CD4-positive, alpha-beta T cell treated with Interleukin-6 for 4 hours (primary cell): ENCODE results near the gene KIAA1328.

Source experiments
- DNase-seq: peaks from one replicate; pipeline ENCODE4 v3.0.0-alpha.2; 2020; ENCODE audit warnings: mixed read lengths

Gene KIAA1328

DNA sequence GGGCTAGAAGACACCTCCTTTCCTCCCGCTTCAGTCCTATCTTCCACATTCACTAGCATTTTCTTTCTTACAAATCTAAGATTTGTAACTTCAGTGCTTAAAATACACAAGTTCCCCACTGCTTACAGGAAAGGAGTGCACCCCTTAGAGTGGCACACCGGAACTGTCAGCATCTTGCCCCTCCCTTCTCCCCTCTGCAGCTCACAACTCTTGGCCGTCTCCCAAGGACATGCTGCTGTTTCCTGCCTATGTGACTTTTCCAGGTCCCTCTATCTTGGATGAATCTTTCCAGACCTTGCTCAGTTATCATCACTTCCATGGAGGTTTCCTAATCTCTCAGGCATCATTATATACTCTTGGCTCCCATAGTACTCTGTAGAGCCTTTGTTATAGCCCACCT lies 401.8 kb downstream of the KIAA1328 start:
- DNase-seq: no peak

DNA sequence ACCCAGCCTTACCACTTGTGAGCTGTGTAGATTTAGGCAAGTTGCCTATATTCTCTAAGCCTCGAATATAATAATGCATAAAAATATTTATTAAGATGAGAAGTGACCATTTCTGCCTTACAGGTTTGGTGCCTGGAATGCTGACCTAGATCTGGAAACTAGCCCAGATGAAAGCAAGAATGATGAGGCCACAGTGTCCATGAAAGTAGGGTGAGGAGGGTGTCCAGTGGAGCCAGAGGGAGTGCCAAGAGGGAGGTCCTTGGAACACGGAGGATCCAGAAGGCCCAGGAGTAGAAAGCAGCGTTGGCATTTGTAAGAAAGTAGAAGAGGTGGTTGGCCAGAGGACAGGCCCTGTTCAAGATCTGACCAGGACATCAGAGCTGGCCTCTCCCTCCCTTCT lies 402.3 kb downstream of the KIAA1328 start:
- no peak for DNase-seq

DNA sequence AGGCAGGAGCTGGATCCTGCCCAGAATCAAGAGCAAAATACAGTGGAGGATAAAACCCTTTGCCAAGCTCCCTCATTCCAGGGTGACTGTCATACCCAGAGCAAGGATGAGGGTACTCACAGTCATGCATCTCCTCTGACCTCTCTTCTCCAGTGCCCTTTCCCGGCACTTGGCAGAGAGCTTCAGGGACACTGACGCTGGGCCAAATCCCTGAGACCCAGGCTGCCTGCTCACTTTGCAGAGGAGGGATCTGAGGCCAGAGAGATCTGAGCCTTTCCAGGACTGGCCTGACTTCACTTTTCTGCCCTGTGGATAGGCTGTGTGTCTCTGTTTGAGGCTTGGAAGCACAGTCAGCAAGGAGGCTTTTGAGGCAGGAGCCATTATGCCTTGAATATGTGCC lies 406.7 kb downstream of the KIAA1328 start:
- no peak for DNase-seq

DNA sequence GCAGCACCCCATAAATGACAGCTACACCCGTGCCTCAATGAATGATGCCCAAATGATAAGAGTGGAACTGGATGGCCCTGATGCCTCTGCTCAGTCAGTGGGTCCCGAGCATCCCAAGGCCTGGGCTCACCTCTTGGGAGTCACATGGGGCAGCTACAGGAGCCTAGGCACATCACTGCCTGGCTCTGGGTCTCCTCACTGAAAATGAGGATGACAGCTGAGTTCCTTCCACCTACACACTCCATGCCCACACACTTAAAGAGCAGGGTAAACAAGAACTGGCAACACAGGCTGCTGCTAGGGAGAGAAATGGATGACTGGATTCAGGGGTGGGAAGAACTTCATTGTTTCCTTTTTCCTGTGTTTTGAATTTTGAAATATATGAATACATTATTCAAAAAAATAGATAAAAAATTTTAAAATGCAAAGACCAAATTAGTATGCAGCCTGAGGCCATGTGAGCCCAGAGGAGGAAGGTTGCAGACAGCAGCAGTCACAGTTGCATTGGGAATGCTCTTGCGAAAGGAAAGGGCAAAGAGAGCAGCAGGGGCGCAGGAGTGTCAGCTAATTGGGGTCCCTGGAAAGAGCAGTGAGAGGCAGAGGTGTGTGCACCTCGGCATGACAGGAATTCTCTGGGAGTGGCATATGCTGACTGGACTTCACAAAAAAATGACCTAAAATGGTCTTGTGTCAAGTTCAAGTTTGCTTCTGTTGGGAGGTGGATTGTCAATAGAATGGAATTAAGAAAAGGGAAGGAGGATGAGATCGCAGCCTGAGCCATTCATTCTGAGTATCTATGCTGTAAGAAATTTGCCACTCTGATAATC lies 409.6 kb downstream of the KIAA1328 start:
- no peak for DNase-seq

DNA sequence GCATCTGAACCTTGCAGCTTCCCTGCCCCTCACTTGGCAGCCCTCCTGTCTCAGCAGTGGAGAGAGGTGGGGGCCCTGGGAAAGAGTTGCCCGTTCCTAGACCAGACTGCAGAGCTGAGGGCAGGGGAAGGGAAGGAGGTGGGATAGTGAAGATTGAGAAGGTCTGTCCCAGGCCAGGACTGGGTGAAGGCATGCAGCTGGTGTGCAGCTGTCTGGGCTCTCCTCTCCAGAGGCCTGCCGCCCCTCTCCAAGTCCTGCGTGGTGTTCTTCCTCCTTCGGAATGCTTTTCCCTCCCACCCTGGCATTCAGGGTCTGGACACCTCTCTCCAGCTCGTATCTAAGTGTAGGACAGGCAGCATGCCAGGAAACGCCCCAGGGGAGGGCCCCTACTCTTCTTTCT lies 413.2 kb downstream of the KIAA1328 start:
- no peak for DNase-seq

DNA sequence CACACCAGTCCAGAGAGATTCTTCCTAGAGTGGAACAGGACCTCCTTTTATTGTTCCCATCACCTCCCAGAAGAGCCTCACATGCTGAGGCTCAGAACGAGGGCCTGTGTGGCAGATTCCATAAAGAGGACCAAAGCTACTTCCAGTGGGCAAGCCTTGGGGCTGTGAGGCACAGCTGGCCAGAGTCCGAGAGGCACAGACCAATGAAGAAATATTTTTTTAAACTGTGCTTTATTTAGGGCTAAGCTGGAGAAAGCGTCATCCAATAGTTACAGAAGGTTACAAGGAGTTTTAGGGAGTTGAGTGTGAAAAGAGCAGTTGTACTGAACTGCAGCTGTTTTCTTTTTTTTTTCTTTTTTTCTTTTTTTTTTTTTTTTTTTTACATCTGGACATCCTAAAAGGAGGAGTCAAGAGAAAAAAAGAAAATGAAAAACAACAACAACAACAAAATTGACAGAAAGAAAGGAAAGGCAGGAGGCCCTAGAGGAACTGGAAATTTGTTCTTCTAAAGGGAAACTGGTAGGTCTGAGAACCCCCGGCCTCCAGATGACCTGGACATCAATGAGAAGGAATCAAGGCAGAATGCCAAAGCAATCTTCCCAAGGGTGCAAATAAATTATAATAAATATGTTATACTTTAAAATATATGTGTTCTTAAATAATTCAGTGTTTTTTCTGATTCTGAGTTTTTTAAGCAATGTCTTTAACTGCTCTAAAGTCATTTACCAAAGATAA lies 414.1 kb downstream of the KIAA1328 start:
- DNase-seq: no peak

DNA sequence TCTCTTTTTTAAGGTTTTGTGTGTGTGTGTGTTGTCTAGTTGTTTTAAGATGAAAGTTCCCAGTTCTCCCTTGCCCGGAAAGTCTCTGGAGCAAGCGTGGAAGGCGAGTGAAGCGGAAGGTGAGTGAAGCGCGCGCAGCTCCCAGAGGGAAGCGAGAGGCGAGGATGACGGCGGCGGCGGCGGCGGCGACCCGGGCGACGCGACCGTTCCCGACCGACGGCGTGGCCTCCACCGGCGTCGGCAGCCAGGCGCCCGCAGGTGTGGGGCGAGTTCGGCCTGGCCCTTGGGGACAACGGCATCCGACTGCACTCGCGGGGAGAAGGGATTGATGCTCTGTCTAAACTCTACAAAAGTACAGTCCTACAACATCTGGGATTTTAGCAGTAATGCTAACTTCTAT lies 414.8 kb downstream of the KIAA1328 start:
- no peak for DNase-seq

DNA sequence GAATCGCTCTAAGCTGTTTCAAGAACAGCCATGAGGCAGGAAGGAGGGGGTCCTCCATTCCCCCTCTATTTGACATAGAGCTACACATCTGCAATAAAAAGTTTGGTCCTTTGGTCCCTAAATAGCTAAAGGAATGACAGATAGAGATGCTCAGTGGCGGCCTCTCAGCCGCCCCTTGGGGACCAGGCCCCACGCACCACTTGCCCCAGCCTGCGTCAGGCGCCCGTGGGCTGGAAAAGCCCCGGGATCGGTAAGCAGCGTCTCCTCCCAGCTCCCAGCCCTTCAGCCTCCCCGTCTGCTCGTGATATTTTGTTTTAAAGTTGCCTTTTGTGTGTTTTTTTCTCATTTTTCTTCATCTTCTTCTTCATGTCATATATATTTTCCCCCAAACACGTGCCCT lies 415.7 kb downstream of the KIAA1328 start:
- DNase-seq: no peak

DNA sequence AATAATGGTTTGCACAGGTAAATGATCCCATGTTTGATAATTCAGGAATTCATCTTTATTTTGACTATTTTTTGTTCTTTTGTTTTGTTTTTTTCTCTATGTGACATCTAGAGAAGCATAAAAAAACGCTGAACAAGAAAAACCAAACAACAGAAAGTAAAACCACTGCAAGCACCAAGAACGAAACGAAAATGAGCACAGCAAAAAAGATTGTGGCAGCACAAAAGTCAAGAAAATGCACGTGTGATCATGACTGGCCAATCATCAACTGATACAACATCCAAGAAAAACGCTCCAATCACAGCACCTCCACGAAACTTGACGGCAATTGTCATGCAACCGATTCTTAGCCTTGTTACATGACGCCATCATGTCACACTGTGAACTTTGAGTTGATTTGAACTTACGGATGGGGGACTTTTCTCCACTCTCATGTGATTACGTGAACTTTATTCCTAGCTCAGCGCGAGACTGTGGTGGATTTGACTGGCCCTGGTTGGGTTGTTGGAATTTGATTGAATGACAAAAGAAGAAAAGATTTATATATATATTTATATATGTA lies 417.9 kb downstream of the KIAA1328 start:
- no peak for DNase-seq

DNA sequence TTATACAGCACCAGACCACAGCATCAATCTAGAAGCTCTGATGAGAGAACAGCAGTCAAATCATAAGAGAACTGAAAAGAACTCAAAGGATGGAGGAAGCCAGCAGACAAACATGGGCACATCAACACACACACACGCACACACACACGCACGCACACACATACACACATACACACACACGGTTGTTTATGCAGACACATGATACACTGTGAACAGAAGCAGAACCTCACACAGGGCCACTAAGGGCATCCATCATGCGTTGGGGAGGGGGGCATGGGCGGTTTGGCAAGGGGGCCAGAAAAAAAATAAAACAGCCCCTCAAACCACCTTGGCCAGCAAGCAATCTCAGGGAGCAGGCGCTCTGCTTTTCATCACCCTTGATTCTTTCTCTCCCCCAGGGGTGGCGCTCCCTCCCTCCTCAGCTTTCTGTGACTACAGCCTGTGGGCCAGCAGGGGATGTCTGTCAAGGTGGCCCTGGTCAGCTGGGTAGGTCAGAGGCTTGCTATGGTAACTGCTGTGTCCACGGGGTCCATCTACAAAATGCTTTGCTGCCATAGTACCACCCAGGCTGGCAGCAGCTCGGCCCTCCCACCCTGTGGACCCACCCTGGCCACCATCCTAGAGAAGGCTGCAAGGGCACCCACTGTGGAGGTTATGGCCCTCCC lies 418.7 kb downstream of the KIAA1328 start:
- no peak for DNase-seq

DNA sequence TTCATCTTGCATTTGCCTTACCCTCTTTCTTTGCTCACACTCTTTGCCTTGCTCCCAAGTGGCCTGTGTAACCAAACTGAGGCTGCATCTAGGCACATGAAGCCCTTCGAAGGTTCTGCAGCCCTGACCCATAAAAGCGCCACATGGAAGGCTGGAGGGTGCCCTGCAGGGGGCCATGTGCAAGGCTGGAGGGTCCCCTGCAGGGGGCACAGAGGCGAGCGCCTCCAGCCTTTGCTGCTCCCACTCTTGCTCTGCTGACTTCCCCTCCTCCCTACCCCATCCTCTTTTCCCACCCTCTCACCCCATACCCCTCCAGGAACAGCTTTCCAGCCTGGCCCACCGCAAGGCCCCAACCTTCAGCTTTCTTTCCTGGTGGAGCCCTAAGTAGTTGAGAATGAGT lies 419.4 kb downstream of the KIAA1328 start:
- DNase-seq: no peak

DNA sequence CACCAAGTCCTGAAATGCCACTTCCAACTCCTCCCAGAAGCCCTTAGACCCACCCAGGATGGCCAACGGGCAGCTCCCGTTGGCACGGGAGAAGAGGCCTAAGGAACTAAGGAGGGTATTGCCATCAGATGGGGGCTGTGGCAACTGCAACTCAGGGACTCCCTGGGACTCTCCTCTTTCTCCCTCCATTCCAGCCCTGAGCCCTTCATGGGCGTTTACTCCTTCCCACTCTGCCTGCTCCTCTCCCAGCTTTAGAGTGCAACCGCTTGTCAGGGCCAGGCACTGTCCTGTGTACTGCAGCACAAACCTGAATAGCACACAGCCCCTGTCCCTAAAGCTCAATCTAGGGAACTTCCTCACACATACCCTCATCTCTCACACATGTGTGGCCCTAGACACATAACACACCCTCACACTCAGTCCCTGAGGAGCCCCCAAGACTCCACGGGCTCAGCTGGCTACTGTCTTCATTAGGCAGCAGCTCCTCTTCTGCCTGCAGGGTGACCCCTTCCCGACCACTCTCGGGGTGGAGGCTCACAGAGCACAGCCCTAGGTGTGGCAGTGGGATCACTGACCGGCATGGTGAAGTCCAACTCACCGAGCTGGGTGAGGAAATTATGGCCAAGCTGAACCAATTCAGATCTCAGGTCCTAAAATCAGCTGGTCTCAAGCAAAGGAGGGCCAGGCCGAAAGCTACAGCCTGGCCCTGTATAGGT lies 420.4 kb downstream of the KIAA1328 start:
- no peak for DNase-seq

DNA sequence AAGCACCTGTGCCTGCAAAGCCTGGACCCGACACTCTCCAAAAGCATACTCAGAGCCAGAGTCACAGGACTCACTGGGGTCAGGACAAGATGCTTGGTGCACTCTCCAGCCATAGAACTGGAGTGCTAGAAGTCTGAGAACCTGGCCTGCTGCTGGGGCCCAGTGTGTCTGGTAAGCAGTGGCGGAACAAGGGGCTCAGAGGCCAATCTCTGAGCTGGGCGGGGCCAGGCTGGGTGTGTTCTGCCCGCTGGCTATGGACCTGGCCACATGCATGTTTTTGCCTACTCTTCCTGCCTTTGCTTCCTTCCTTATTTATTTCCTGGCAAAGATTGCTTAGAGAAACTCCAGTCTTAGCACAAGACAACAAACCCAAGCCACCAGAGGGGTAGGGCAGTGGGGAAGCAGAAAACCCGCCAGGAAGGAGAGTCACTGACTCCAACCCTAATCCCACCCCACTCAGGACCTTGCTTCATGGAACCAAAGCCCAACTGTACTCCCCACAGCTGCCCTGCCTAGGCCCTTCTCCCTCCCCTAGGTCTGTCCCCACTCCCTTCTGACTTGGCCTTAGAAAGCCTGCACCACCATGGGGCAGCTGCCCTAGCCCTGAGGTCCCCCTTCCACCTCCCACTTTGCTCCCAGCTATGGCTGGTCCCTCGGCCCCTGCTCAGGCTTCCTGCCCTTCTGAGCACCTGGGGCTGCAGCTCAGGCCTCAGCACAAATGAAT lies 421.1 kb downstream of the KIAA1328 start:
- no peak for DNase-seq

DNA sequence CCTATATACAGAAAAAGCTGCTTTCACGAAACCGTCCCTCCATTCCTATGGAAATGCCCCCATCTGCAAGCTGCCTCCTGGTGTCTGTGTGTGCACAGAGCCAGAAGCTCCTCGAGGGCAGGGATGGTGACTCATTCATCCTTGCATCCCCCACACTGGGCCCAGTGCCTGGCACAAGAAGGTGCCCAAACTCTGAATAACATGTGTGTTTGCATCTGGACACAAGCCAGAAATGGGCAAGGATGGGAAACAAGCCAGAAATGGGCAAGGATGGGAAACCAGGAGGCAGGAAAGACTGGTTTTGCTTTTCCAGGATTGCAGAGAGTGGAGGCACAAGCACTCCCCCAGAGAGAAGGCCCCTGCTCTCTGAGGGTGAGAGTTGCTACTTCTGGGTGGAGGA lies 422.8 kb downstream of the KIAA1328 start:
- no peak for DNase-seq

DNA sequence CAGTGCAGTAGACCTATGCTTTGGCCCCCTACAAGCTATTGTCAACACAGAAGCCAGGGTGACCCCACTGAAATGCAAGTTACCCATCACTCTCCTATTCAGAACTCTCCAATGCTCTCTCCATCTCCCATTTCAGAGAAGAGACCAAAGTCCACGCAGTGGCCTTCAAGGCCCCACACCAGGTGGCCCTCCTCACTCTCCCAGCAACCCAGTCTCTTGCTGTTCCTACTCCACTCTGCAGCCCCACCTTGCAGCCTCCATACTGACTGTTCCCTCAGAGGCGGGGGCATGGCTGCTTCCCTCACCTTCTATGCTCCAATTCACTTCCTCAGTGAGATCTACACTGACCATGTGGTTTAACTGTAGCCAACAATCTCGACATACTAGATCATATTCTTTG lies 423.4 kb downstream of the KIAA1328 start:
- no peak for DNase-seq

DNA sequence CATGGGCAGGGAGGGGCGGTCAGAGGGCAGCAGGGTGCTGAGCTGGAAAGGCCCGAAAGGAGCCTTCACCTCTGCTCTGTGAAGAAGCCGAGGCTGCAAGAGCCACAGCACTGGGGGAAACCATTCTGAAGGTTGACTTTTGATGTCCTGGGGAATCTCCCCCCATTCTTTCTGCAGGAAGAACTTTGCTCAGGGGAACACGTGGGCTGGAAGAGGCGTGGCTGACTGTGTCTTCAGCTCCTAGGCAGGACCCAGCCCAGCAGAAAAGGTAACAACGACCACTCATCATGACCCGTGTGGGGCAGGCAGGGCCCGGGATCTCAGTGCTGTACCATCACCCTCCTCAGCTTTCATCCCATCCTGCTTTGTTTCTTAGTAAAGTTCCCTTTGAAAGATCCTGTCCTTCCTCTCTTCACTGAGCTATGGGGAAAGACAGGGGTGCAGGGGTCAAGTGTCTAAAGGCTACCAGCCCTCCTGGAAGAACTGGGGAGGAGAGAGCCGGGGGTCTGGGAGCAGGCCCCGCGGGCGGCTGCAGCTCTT lies 424.0 kb downstream of the KIAA1328 start:
- DNase-seq: no peak

DNA sequence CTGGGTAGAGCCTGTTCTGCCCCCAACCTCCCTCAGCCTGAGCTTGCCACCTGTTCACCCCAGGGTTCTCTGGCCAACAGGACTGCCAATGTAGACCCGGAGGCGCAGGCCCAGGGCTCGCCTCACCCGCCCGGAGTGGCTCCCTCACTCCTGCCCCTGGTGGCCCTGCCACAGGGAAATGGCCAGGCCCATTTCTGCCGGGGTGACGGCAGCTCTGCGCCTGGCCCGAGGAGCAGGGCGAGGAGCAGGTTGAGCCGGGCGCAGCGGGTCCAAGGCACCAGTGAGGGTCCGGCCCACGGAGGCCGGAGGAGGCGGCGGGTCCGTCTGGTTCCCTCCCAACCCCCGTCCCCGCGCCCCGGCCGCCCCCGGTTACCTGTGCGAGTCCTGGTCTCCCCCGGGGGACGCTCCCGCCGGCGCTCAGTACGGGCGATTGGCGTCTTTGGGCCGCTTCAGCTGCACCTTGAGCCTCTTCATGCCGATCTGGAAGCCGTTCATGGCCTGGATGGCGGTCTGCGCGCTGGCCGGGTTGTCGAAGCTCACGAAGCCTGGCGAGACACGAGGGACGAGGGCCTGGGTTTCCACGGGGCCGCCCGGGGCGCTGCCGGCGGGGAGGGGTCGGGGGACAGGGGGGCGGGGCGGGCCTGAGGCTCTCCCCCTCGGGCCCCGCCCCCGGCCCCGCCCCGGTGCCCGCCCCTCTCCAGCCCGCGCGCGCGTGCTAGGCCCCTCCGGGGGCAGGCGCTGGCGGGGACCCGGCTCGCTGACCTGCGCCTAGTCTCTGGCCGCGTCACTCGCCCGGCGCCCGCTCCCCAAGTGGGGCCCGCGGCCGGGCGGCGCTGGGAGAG lies 424.7 kb downstream of the KIAA1328 start:
- DNase-seq: no peak

DNA sequence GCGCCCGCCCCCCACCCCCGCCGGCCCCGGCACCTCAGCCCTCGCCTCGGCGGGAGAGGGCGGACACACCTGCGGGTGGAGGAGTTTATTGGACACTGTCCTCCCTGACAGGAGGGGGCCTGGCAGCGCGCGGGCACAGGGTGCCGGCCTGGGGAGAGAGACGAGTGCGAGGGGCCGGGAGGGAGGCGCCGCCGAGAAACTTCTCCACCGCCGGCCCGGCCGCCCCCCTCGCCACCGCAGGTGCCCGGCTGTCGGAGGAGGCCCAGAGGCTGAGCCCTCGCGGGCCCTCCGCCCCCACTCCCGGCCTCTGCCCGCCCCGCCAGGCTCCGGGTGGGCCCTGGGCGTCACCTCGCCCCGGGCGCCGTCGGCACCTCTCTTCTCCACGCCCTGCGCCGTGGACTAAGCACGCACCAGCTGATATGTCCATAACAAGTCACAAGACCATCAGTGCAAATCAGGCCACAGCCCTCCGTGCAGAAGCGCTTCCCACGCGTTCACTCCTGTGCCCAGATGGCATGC lies 425.4 kb downstream of the KIAA1328 start:
- DNase-seq: no peak

DNA sequence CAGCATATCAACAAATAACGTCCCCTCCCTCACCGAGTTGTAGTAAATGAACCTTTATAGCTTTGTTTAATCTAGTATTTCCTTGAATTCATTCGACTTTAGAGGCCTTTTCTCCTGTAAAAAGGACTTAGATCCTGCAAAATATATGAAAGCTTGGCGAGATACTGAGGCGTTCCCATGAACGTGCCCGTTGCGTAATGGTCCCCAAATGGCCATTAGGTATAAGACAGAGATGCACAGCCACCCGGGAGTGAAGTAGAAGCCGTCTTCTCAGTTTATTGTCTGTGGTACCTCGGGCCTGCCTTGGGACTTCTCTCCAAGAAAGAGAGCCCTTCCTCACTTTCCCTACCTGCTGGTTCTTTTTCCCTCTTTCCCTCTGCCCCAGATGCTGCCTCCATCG lies 426.0 kb downstream of the KIAA1328 start:
- no peak for DNase-seq

DNA sequence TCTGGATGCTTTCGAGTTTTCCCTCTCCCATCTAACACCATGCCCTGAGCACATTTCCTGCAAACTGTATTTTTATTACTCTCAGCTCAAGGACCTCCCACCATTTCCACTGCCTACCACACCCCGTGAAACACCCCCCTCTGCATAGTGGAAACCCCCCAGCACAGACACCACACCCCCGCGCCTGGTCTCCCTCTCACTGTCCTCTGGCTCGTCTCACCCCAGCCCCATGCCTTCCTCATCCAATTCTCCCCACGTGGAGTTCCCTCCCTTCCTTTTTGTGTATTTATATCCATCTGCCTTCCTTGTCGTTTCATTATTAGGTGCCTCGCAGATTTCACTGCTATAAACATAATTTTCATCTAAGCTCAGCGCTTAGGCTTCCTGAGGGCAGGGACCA lies 429.2 kb downstream of the KIAA1328 start:
- no peak for DNase-seq

DNA sequence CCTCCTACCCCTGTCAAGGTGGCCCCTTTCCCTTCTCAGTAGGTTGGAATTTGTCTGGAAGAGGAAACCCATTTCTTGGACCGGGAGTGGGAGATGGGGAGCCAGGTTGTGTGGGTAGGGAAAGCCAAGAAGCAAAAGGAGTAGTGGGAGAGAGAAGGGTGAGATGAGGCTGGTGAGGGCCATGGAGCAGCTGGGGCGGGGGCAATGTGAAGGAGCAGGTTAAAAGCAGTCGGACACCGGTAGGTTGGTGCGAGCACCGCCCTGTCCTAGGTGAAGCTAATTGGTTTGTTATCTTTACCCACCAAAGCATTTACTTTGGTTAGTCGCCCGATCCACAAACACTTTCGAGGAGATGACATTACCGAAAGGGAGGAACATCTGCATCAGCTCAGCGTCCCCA lies 429.9 kb downstream of the KIAA1328 start:
- DNase-seq: no peak
